Brain pericyte (primary cell): ENCODE data around the gene GANAB.
"Not testable (repeated sequence)": the region's sequence is repeated elsewhere in the genome, so short reads cannot be mapped to it uniquely, and the experiment has no call there.

Experiments
- DNase-seq: peaks from one replicate; pipeline ENCODE4 v3.0.0-alpha.2; 2012; ENCODE audit warnings: low read depth, low spot score

GANAB gene

GRCh38 chr11:62601372-62602140, 44.9 kb downstream of the GANAB start, which contains the start of gene MTA2:
MTA2 (minus strand) TSS chr11:62601865; CDS start chr11:62601450, 415 bp downstream.
- peak; percentile 97 for DNase-seq

- DNase-seq: no peak
These were observed 45.4 kb downstream of the GANAB start for GRCh38 chr11:62601122-62601371.

GRCh38 chr11:62600367-62601121, 45.9 kb downstream of the GANAB start:
- DNase-seq: no peak

- no peak for DNase-seq
These were observed 46.5 kb downstream of the GANAB start for GRCh38 chr11:62599901-62600300.

GRCh38 chr11:62599069-62599696, 47.2 kb downstream of the GANAB start:
- peak; percentile 92 for DNase-seq

- DNase-seq: no peak
These were observed 51.3 kb downstream of the GANAB start for GRCh38 chr11:62595124-62595523.

DNA sequence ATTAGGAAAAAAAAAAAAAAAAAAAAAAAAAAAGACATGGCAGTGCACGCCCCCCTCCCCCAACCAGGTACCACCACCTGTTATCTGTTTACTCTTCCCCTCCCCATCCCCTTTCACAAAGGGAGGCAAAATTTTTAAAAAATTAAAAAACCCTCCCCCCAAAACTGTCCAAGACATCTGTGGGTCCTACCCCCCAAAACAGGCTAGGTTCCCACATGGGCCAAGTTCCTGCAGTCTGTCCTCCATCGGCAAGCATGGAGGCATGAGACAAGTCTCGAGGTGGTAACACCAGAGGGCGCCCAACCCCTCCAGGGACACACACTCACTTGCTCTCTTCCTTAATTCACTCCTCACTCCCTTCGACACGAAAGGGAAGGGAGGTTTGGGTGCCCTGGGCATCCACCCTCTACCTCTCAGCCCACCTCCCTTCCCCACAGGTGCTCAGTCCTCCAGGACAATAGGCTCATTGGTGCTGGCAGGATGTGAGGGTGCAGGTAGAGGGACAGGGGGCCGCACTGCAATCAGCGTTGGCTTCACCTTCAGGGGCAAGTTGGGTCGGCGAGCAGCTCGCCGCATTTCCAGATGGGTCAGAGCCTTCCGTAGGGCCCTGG, 52.9 kb downstream of the GANAB start:
- no peak for DNase-seq

GRCh38 chr11:62592989-62593421, 53.4 kb downstream of the GANAB start:
- DNase-seq: no peak

DNA sequence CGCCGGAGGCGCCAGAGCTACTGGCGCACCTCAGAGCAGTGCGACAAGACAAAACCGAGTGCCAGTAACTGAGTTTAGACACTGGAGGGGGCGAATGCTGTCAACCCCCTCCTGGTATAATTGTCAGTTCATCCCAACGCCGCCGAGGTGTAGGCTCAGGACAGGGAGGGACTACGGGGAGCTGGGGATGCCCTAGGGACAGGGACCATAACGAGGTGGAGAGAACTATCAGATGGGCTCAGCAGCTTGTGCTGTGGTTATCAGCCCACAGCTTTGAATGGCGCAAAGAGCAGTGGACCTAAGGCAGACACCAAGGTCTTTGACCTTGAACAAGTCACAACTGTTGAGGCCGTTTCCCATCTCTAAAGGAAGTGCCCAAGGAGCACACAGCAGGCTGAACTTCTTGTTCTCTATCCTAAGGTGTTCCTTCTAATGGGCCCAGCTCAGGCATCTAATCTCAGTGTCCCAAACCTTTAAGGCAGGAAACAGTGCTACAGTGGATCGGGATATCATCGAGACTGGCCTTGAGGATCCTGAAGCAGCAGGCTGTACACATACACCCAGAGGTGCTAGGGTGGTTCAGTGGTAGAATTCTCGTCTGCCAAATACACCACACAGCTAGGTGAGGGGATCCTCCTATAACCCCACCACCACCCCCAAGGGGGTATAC, 54.1 kb downstream of the GANAB start:
- DNase-seq: no peak

DNA sequence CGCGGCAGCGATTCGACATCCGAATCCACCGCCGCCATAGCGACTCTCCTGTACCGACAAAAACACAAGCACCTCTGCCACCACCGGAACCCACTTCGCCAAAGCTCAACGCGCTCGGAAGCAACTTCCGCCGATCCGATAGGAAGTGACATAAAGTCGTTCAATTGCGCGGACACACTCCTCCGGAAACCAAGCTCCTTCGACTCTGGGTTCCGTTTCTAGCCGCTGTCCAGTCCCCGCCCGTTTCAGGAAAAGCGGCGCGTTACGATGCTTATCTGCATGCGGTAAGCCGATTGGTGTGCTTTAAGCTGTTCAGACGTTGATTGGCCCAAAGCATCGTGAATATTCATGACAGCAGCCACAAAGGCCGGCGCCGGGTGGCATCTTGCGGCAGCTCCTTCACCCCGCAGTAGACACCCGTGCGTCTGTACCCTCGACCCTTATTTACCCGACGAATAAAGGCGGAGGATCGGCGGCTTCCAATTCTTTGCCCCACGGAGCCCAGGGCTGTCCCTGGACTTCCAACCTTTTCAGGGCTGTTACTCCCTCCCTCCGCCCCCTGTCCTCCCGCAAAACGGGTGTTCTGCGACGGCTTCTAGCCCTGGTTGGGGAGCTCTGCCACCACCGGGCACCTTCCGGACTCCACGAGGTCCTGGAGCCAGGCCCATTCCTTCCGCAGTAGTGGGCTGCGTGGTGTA, 54.8 kb downstream of the GANAB start, which contains the start of gene TUT1:
TSS of gene TUT1 (minus strand) at position 76 of the 698 bp plus-strand sequence. CDS start at position 38, 38 bp downstream.
- DNase-seq: peak; percentile 98

DNA sequence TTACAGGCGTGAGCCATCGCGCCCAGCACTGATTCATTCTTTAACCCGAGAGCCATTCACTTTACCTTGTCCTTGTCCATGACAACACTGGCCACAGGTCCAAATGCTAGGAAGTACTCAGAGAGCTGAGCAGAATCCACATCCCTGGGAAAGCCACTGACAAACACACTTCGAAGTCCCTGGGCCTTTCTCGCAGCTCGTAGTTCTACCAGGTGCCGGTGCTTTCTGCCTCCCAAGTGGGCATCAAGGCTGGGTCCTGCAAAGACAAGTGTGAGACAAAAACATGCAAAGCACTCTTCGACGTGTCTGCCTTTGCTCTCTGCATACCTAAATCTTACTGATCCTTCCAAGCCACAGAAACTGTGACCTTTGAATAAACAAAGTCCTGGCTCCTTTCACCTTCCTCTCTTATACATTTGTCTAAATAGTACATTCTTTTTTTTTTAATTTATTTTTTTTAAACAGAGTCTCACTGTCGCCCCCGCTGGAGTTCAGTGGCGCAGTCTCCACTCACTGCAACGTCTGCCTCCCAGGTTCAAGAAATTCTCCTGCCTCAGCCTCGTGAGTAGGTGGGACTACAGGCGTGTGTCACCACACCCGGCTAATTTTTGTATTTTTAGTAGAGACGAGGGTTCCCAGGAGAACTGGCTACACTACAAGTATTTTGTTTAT, 57.3 kb downstream of the GANAB start:
- no peak for DNase-seq

- DNase-seq: not testable (repeated sequence)
These were observed 61.1 kb downstream of the GANAB start for GRCh38 chr11:62585356-62585755.

- DNase-seq: not testable (repeated sequence)
These were observed 64.7 kb downstream of the GANAB start for GRCh38 chr11:62581735-62582134.

GRCh38 chr11:62580959-62581715, 65.3 kb downstream of the GANAB start:
- DNase-seq: no peak

DNA sequence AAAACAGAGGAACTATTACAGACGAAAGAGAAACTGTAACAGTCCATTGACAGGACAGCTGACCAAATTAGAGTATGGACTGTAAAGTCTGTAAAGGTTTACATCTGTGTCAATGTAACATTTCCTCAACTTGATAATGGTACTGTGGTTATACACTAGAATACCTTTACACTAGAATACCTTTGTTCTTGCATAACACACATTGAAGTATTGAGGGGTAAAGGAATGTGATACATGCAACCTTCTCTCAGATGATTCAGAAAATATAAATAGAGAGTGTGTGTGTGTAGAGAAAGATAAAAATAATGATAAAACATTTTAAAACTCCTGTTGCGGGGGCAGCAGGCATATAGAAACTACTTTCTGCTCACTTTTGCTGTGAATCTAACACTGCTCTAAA, 67.2 kb downstream of the GANAB start:
- no peak for DNase-seq

DNA sequence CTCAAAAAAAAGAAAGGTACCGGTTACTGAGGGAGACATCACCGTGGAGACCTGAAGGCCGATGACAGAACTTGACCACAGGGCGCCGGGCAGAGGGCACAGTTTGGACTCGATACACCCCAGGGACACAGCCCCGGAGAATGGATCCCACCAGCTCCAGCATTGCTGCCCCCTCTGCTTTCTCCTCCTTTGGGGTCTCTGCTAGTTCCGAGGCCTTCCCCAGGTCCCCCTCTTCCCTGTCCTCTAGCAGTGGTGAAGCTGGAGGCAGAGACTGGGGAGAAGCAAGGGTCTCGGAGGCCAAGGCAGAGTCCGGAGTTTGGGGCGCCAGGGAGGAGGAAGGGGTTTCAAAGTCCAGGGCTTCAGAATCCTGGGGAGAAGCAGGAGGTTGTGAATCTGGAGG, 67.9 kb downstream of the GANAB start:
- DNase-seq: no peak

DNA sequence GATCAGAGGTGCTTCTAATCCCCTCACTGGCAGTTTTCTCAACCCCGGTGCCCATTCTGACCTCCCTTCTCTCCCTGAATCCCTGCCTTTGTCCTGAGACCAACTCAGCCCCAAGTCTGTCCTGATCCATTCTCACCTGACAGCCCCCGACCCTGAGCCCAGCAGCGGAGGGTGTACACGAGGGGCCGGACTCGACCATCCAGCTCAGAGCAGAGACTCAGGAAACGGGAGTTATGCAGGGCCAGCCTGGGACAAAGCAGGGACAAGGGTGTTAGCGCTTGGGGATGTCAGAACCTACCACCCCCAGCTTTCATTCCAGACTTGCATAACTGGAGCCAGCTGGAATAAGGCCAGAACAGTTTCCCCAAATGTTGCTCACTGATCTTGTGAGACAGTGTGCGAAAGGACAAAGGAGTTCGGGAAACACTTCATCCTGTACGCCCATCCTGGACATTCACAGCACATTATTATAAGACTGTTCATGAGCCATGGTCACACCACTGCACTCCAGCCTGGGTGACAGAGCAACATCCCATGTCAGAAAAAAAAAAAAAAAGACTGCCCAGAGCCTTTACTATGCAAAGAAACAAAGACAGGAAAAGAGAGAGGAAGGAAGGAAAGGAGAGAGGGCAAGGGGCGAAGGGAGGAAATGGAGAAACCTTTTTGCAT, 69.2 kb downstream of the GANAB start:
- no peak for DNase-seq

GRCh38 chr11:62575837-62576236, 70.6 kb downstream of the GANAB start:
- DNase-seq: no peak

DNA sequence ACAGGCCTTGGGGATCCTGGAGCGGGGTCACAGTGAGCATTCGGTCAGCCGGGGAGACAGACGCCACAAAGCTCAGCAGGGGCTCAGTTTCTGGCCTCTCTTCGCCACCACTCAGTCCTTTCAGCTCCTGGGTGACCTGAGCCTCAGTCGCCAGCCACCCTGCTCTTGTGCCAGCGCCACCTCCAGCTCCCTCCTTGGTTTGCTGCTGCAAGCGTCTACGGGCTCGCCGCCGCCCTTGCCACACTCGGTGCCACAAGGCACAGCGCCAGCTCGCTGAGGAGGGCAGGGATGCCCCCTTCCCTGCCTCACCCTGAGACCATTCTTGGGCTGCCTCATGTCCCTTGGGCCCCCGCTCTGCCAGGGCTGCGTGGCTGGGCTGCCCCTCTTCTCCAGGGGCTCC, 71.3 kb downstream of the GANAB start:
- DNase-seq: no peak
